Measurements from ENCODE around the gene LCMT2.
"Not testable (repeated sequence)": the region's sequence is repeated elsewhere in the genome, so short reads cannot be mapped to it uniquely, and the experiment has no call there.

LCMT2 gene

DNA sequence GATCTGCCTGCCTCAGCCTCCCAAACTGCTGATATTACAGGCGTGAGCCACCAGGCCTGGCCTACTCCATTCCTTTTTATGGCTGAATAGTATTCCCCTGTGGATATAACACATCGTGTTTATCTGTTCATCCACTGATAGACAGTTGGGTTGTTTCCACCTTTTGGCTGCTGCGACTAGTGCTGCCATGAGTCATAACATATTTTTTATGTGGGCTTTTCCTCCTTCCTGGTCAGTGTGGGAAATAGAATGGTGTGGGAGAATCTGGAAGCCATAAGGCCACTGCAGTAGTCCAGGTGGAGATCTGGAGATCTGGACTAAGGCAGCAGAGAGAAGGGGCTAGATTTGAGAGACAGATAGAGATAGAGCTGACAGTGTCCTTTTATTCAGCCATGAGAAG lies 16.2 kb downstream of the LCMT2 start:
- no peak for DNase-seq (ENCODE audit: low spot score)

DNA sequence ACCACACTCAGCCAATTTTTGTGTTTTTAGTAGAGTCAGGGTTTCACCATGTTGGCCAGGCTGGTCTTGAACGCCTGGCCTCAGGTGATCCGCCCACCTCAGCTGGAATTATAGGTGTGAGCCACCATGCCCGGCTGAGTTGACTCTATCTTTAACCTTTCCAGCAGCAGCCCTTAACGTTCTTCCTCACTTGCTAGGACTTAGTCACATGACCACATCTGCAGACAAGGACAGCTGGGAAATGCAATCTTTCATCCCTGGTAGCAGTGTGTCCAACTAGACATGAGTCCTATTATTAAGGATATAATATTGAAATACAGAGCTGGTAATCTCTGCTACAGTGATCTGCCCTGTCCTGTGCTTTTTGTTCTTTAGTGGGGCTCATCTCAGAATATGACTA lies 18.0 kb downstream of the LCMT2 start:
- no peak for DNase-seq (ENCODE audit: low spot score)

GRCh38 chr15:43302205-43302817 lies 28.1 kb downstream of the LCMT2 start, which contains the start of gene TGM7:
TSS of gene TGM7 (minus strand) at chr15:43302255.
- DNase-seq (ENCODE audit: low spot score) = no peak

GRCh38 chr15:43299884-43300283 lies 30.5 kb downstream of the LCMT2 start:
- DNase-seq (ENCODE audit: low spot score) = no peak

DNA sequence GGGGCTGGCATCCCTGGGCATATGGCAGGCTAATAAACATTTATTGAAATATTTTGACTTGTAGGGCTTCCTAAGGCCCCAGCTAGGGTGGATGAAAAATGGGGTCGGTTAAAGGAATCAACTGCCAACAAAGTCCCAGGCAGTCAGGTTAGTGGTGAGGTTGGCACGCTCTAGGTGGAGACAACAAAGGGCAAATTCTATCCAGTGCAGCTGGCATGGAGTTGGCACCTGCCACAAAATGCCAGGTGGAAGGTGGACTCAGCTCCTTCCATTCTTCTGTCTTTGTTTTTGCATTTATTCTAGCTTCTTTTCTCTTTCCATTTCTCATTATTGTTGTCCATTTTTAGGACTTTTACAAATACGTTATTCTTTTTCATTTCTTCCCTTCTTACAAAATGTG lies 31.0 kb downstream of the LCMT2 start:
- no peak for DNase-seq (ENCODE audit: low spot score)

- DNase-seq (ENCODE audit: low spot score) = no peak
These were observed 36.2 kb downstream of the LCMT2 start for GRCh38 chr15:43294091-43294706.

- no peak for DNase-seq (ENCODE audit: low spot score)
These were observed 36.9 kb downstream of the LCMT2 start for GRCh38 chr15:43293432-43293831.

DNA sequence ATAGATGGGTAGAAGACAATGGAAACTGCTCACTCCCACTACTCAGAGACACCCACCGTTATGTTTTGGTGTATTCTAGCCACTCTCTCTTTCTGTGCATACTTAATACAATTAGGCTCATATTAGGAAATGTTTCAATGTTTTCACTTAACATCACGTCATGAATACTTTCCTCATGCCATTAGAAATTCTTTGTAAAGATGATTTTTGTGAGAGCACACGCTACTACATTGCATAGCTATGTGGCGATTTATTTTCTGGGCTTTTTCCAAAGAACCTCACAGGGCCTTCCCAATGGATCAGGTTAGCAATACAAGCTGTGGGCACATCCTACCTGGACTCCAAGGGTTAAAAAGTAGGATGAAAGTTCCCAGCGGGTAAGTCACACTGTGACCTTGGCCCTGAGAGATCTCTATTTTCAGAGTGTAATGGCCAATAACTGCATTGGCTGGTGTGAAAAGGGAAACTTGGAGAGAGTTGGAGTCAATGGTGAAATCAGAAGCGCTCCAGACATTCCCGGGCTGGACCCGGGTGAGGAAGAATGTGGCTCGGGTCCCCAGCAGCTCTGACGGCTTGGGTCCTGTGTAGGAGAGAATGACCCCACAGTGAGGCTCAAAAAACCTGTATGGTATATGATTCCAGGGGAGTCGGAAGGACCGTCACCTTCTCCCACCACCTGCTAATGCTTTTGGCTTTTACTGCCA lies 37.8 kb downstream of the LCMT2 start:
- DNase-seq (ENCODE audit: low spot score) = peak; percentile 55

DNA sequence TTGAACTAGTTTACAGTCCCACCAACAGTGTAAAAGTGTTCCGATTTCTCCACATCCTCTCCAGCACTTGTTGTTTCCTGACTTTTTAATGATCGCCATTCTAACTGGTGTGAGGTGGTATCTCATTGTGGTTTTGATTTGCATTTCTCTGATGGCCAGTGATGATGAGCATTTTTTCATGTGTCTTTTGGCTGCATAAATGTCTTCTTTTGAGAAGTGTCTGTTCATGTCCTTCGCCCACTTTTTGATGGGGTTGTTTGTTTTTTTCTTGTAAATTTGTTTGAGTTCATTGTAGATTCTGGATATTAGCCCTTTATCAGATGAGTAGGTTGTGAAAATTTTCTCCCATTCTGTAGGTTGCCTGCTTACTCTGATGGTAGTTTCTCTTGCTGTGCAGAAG lies 40.7 kb downstream of the LCMT2 start:
- DNase-seq (ENCODE audit: low spot score) = not testable (repeated sequence)

- DNase-seq (ENCODE audit: low spot score) = no peak
These were observed 43.1 kb downstream of the LCMT2 start for GRCh38 chr15:43287254-43287653.

DNA sequence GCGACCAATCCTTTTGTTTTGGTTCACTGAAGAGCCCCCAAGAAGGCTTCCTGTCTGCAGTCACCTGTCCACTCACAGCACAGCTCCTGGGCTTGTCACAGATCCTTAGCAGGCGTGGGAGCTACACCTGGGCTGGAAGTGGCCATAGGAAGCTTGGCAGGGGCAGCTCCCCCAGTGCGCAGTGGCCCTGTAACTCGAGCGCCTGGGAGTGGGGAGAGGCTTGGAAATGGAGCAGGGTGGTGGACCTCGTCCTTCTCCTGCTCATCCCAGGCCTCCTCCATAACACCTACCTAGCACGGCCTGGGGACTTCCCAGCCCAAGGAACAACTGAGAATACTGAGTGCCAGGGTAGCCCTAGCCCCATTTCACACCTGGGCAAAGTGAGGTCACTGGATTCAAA lies 44.3 kb downstream of the LCMT2 start:
- DNase-seq (ENCODE audit: low spot score) = no peak

- peak; percentile 81 for DNase-seq (ENCODE audit: low spot score)
These were observed 44.8 kb downstream of the LCMT2 start for GRCh38 chr15:43285609-43286037.

DNA sequence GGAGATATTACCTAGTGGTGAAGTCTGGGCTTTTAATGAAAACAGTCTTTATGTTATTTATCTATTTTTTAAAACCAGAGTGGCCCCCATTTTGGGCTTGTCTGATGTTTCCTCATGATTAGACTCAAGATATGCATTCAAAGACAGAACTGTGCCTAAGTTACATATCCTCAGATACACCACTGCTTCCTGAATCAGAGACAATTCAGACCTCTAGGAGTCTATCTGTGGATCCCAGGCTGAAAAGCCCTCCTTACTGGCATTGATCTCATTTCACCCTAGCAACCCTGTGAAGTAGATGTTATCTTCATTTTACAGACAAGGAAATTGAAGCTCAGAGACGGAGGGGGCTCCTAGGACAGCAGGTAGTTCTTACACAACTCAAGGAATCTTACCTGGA lies 46.8 kb downstream of the LCMT2 start:
- no peak for DNase-seq (ENCODE audit: low spot score)

- no peak for DNase-seq (ENCODE audit: low spot score)
These were observed 48.3 kb downstream of the LCMT2 start for GRCh38 chr15:43281926-43282602.

GRCh38 chr15:43280996-43281395 lies 49.4 kb downstream of the LCMT2 start:
- DNase-seq (ENCODE audit: low spot score) = no peak

DNA sequence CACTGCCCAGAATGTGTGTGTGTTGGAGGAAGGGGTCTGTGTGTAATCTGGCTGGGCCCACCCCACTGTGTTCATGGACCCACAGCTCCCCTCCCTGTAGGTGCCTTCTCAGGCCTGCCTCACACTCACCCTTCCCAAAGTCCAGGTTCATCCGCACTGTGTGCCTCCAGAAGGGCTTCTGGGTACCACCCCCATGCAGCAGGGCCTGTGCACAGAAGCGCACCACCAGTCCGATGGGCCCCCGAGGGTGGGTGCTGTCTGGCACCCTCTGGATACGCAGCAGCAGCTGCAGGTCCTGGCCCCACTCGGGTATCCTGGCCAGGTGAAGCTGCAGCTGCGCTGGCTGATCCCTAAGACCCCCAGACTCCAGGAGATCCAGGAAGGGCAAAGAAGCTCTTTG lies 50.9 kb downstream of the LCMT2 start:
- DNase-seq (ENCODE audit: low spot score) = no peak

DNA sequence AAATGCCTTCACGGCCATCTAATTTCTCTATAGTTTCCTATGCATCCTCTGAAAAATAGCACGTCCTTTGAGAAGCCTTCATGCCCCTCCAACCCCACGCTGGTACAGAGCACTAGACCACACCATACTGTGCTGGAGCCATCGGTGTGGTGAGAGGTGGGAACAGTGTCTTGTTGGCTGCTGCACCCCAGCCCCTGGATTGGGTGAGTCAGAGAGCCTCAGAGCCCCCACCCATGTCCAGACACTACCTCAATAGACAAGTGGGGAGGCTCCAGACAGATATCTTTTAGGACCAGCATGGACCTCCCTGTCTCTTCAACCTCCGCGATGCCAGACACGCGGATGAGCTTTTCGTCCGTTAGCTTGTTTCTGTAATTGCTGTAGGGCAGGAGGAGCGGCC lies 51.5 kb downstream of the LCMT2 start:
- no peak for DNase-seq (ENCODE audit: low spot score)

DNA sequence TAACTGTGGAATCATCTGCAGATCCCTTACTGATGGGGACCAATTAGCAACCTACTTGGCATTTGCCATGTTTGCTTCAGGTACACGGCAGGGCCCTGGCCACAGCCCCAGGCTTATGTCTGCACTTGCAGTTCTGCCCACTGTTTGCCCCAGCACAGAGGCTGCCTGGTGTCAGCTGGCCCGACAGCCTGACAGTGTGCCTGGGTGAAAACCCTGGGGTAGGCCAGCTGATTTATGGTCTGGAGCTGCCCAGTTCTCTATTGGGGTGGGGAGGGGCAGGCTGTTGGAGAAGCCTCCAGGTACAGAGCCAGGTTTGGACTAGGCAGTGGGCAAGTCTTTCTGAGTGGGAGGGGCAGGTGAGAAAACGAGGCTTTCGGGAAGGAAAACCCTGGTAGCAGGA lies 52.5 kb downstream of the LCMT2 start:
- DNase-seq (ENCODE audit: low spot score) = no peak

- DNase-seq (ENCODE audit: low spot score) = no peak
These were observed 53.0 kb downstream of the LCMT2 start for GRCh38 chr15:43277231-43277823.

GRCh38 chr15:43276563-43277200 lies 53.7 kb downstream of the LCMT2 start:
- no peak for DNase-seq (ENCODE audit: low spot score)

- no peak for DNase-seq (ENCODE audit: low spot score)
These were observed 54.4 kb downstream of the LCMT2 start for GRCh38 chr15:43275740-43276562.

Data from AG08395 (cell line).